HepG2 (cell line): ENCODE data around the gene LMNA. TPM values are rescaled to one million over a fixed set of nuclear protein-coding genes. Genes with fewer than 3 reads are reported as not detected.

Experiments
- BHLHE40 ChIP-seq: IDR thresholded peaks from 2 replicates; pipeline ENCODE4 v1.6.1; 2011; ENCODE audit warnings: low read length, improper control_type of control experiment
- HOMEZ ChIP-seq: IDR thresholded peaks from 2 replicates; pipeline ENCODE4 v1.6.1; 2016; ENCODE audit warnings: low read depth
- NCOR1 ChIP-seq: fragments of 200-600 bp; sonication (generic); IDR thresholded peaks from 2 replicates; pipeline ENCODE4 v1.7.0; 2017; ENCODE audit warnings: antibody characterized with exemption, low read length, borderline replicate concordance
- SMARCE1 ChIP-seq: fragments of 450-650 bp; IDR thresholded peaks from 2 replicates; pipeline ENCODE4 v1.6.1; 2017; ENCODE audit warnings: borderline replicate concordance
- SMYD3 ChIP-seq: sonication (generic); formaldehyde crosslinking; IDR thresholded peaks from 2 replicates; pipeline ENCODE4 v1.8.1; 2023; ENCODE audit warnings: mild to moderate bottlenecking, missing genetic modification reagents
- SP1 ChIP-seq, 2 experiments: fragments of 450-650 bp in 1 of 2; sonication (generic) in 1 of 2; formaldehyde crosslinking in 1 of 2; IDR thresholded peaks; 2 replicates each; pipeline versions ENCODE4 v1.4.0 to v1.6.1; 2016 to 2020; ENCODE audit warnings: missing genetic modification reagents in 1 of 2
- TMF1 ChIP-seq: sonication (generic); formaldehyde crosslinking; IDR thresholded peaks from 2 replicates; pipeline ENCODE4 v1.8.1; 2022; ENCODE audit warnings: low read depth, missing genetic modification reagents
- ZNF234 ChIP-seq: sonication (generic); formaldehyde crosslinking; conservative IDR thresholded peaks from 2 replicates; pipeline ENCODE4 v1.5.1; 2020; ENCODE audit warnings: mild to moderate bottlenecking, missing genetic modification reagents
- ZNF296 ChIP-seq: sonication (generic); formaldehyde crosslinking; conservative IDR thresholded peaks from 2 replicates; pipeline ENCODE4 v1.5.0; 2020; ENCODE audit warnings: mild to moderate bottlenecking, missing genetic modification reagents
- ZNF343 ChIP-seq: sonication (generic); formaldehyde crosslinking; IDR thresholded peaks from 2 replicates; pipeline ENCODE4 v1.4.0; 2020; ENCODE audit warnings: mild to moderate bottlenecking, missing genetic modification reagents
- ZNF574 ChIP-seq: sonication (generic); formaldehyde crosslinking; IDR thresholded peaks from 2 replicates; pipeline ENCODE4 v1.4.0; 2020; ENCODE audit warnings: missing genetic modification reagents
- ZNF674 ChIP-seq: sonication (generic); formaldehyde crosslinking; IDR thresholded peaks from 2 replicates; pipeline ENCODE4 v1.5.0; 2020; ENCODE audit warnings: low read depth, mild to moderate bottlenecking, missing genetic modification reagents
- ZNF709 ChIP-seq: sonication (generic); formaldehyde crosslinking; IDR thresholded peaks from 2 replicates; pipeline ENCODE4 v1.5.0; 2020; ENCODE audit warnings: mild to moderate bottlenecking, missing genetic modification reagents
- ZNF792 ChIP-seq: IDR thresholded peaks from 2 replicates; pipeline ENCODE4 v1.6.1; 2016
- ZNF800 ChIP-seq: sonication (generic); formaldehyde crosslinking; IDR thresholded peaks from 2 replicates; pipeline ENCODE4 v1.4.0; 2020; ENCODE audit warnings: missing genetic modification reagents
- ZNF841 ChIP-seq: sonication (generic); formaldehyde crosslinking; IDR thresholded peaks from 2 replicates; pipeline ENCODE4 v1.8.1; 2023; ENCODE audit warnings: missing genetic modification reagents, borderline replicate concordance
- ZNF879 ChIP-seq: sonication (generic); formaldehyde crosslinking; IDR thresholded peaks from 2 replicates; pipeline ENCODE4 v1.8.1; 2023; ENCODE audit warnings: missing genetic modification reagents
- polyA plus RNA-seq, 8 experiments: library from polyadenylated mRNA; depleted of rRNA in 3 of 8; stranded (reverse) in 7 of 8; unstranded in 1 of 8; fragments of >200 nt; fragmentation: Illumina TruSeq in 4 of 8; extraction: Trizol in 4 of 8; gene quantifications; 2 replicates each; pipeline versions ENCODE4 v1.2.1 to v1.2.3, GENCODE V29; 2011 to 2016; ENCODE audit warnings: low read depth in 4 of 8, missing spikeins in 1 of 8, mixed read lengths in 1 of 8; ENCODE audit not compliant: insufficient read depth in 1 of 8
- total RNA-seq, 5 experiments: library from RNA; depleted of rRNA; stranded (reverse); fragments of >200 nt; fragmentation: Illumina TruSeq; extraction: Trizol; gene quantifications; 2 replicates each; pipeline ENCODE4 v1.2.3, GENCODE V29; 2016; ENCODE audit warnings: low read depth in 1 of 5
- TF ChIP-seq, protein P1 (sequence below): sonication (generic); formaldehyde crosslinking; IDR thresholded peaks from 2 replicates; pipeline ENCODE4 v1.4.0; 2020; ENCODE audit warnings: low read depth, mild to moderate bottlenecking, missing genetic modification reagents
- TF ChIP-seq, protein P2 (sequence below): sonication (generic); formaldehyde crosslinking; IDR thresholded peaks from 2 replicates; pipeline ENCODE4 v1.8.0; 2022; ENCODE audit warnings: missing genetic modification reagents, mild to moderate bottlenecking, inconsistent platforms, borderline replicate concordance
- TF ChIP-seq, protein P3 (sequence below): sonication (generic); formaldehyde crosslinking; IDR thresholded peaks from 2 replicates; pipeline ENCODE4 v1.9.0; 2021; ENCODE audit warnings: missing genetic modification reagents, borderline replicate concordance

Gene LMNA
- total and polyA plus RNA-seq, 2 of the 13 experiments (the other 11 are each of a cell fraction or from before 2014, with no cell fraction given): 107 to 225 TPM

DNA sequence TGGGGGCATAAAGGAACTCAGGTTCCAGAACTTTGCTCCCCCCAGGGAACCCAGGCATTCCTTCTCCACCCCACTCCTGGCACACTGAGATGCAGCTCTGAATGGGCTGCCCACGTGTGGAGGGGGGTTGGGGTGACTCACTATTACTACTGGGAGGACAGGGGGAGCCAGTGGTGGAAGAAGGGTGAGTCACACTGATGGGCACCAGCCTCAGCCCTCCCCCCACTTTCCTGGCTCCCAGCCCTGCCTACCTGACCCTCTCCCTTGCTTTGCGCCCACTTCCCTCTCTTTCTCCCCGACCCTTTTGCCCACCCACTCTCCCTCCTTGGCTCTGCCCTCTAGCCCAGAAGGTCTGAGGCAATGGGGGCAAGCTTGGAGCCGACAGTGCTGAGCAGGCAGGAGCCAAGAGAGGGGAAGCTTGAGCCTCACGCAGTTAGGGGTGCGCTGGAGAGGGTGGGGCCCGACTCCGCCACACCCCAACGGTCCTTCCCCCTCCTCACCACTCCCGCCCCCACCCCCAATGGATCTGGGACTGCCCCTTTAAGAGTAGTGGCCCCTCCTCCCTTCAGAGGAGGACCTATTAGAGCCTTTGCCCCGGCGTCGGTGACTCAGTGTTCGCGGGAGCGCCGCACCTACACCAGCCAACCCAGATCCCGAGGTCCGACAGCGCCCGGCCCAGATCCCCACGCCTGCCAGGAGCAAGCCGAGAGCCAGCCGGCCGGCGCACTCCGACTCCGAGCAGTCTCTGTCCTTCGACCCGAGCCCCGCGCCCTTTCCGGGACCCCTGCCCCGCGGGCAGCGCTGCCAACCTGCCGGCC is at the start of gene LMNA (continued):
- TF ChIP-seq HOMEZ (no peak), ZNF343 (no peak), ZNF234 (no peak), BHLHE40 (no peak), SP1 (IDR thresholded peaks at IDR 0.05) (no peak), SP1 (CRISPR knock-in tag; IDR thresholded peaks at IDR 0.05) (no peak; the same call in 1 of the 2 replicates), ZNF574 (CRISPR knock-in tag) (no peak; the same call in 1 of the 2 replicates), ZNF792 (CRISPR knock-in tag) (peak; percentile 54), ZNF709 (CRISPR knock-in tag) (no peak), TMF1 (CRISPR knock-in tag) (no peak), ZNF800 (CRISPR knock-in tag) (no peak), SMARCE1 (no peak), ZNF841 (no peak), ZNF879 (no peak), NCOR1 (no peak), ZNF296 (CRISPR knock-in tag) (no peak; the same call in 1 of the 2 replicates), ZNF674 (CRISPR knock-in tag) (no peak), SMYD3 (no peak)
- TF ChIP-seq, protein P1, sequence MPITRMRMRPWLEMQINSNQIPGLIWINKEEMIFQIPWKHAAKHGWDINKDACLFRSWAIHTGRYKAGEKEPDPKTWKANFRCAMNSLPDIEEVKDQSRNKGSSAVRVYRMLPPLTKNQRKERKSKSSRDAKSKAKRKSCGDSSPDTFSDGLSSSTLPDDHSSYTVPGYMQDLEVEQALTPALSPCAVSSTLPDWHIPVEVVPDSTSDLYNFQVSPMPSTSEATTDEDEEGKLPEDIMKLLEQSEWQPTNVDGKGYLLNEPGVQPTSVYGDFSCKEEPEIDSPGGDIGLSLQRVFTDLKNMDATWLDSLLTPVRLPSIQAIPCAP (CRISPR knock-in tag): no peak
- TF ChIP-seq, protein P2, sequence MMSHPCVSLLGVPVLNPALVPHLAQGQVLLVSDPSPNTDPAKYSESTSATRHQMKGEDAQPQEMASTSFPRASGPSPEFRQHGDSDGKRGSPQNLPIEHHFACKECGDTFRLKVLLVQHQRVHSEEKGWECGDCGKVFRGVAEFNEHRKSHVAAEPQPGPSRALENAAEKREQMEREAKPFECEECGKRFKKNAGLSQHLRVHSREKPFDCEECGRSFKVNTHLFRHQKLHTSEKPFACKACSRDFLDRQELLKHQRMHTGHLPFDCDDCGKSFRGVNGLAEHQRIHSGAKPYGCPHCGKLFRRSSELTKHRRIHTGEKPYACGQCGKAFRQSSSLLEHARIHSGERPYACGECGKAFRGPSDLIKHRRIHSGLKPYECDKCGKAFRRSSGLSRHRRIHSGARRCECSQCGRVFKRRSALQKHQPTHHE: no peak
- TF ChIP-seq, protein P3, sequence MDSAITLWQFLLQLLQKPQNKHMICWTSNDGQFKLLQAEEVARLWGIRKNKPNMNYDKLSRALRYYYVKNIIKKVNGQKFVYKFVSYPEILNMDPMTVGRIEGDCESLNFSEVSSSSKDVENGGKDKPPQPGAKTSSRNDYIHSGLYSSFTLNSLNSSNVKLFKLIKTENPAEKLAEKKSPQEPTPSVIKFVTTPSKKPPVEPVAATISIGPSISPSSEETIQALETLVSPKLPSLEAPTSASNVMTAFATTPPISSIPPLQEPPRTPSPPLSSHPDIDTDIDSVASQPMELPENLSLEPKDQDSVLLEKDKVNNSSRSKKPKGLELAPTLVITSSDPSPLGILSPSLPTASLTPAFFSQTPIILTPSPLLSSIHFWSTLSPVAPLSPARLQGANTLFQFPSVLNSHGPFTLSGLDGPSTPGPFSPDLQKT (CRISPR knock-in tag): no peak
